Measurements from ENCODE around the gene CD300H.

GRCh38 chr17:74524653-74525464 is 42.5 kb downstream of the CD300H start:
- no peak for TF ChIP-seq SP1 (IDR thresholded peaks at IDR 0.05; ENCODE audit: low read depth)
- TF ChIP-seq, protein P1, sequence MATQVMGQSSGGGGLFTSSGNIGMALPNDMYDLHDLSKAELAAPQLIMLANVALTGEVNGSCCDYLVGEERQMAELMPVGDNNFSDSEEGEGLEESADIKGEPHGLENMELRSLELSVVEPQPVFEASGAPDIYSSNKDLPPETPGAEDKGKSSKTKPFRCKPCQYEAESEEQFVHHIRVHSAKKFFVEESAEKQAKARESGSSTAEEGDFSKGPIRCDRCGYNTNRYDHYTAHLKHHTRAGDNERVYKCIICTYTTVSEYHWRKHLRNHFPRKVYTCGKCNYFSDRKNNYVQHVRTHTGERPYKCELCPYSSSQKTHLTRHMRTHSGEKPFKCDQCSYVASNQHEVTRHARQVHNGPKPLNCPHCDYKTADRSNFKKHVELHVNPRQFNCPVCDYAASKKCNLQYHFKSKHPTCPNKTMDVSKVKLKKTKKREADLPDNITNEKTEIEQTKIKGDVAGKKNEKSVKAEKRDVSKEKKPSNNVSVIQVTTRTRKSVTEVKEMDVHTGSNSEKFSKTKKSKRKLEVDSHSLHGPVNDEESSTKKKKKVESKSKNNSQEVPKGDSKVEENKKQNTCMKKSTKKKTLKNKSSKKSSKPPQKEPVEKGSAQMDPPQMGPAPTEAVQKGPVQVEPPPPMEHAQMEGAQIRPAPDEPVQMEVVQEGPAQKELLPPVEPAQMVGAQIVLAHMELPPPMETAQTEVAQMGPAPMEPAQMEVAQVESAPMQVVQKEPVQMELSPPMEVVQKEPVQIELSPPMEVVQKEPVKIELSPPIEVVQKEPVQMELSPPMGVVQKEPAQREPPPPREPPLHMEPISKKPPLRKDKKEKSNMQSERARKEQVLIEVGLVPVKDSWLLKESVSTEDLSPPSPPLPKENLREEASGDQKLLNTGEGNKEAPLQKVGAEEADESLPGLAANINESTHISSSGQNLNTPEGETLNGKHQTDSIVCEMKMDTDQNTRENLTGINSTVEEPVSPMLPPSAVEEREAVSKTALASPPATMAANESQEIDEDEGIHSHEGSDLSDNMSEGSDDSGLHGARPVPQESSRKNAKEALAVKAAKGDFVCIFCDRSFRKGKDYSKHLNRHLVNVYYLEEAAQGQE (IDR thresholded peaks at IDR 0.05; ENCODE audit: low read depth): no peak
- no peak for TF ChIP-seq EZH2phosphoT487 (IDR thresholded peaks at IDR 0.05; ENCODE audit: borderline replicate concordance)
- no peak for TF ChIP-seq CTCF (IDR thresholded peaks at IDR 0.05 in 2 of 3, conservative IDR thresholded peaks at IDR 0.05 in 1 of 3; ENCODE audit: borderline replicate concordance in 1 of 3, insufficient read depth in 1 of 3, low read depth in 2 of 3, low read length in 2 of 3)
- no peak for TF ChIP-seq POLR2AphosphoS5 (IDR thresholded peaks at IDR 0.05; ENCODE audit: low read depth, low read length)
- TF ChIP-seq, protein P2, sequence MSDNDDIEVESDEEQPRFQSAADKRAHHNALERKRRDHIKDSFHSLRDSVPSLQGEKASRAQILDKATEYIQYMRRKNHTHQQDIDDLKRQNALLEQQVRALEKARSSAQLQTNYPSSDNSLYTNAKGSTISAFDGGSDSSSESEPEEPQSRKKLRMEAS (IDR thresholded peaks at IDR 0.05): no peak
- TF ChIP-seq ZBTB33 (IDR thresholded peaks at IDR 0.05; ENCODE audit: extremely low read depth, insufficient replicate concordance, low read length): no peak
- no peak for TF ChIP-seq SIN3A (IDR thresholded peaks at IDR 0.05; ENCODE audit: low read depth)
- no peak for TF ChIP-seq EGR1 (IDR thresholded peaks at IDR 0.05; ENCODE audit: low read depth)
- TF ChIP-seq EZH2 (IDR thresholded peaks at IDR 0.05): no peak
- TF ChIP-seq POLR2A (IDR thresholded peaks at IDR 0.05; ENCODE audit: borderline replicate concordance, extremely low read depth, insufficient read depth, insufficient read length): no peak
- TF ChIP-seq ATF3 (IDR thresholded peaks at IDR 0.05): no peak
- TF ChIP-seq ZNF274 (IDR thresholded peaks at IDR 0.05; ENCODE audit: low read depth, low read length): no peak

All from HCT116 (cell line).